GM18907 (cell line): ENCODE results near the gene PPIP5K2.
A peak's percentile ranks its signal among the peaks of the same experiment; 100 is the strongest.
"Not testable (repeated sequence)": the region's sequence is repeated elsewhere in the genome, so short reads cannot be mapped to it uniquely, and the experiment has no call there.

Experiments
- ATAC-seq: cut with Tn5 transposase; IDR thresholded peaks from one replicate; pipeline ENCODE4 v1.9.1; 2021; ENCODE audit warnings: mild to moderate bottlenecking, moderate library complexity; ENCODE audit not compliant: unreplicated experiment

The PPIP5K2 gene

GRCh38 chr5:103119765-103120606 is at the start of gene PPIP5K2, which contains the start of gene GIN1:
Gene PPIP5K2 (plus strand): TSS chr5:103120301. CDS start chr5:103129590, 9,289 bp downstream.
Gene GIN1 (minus strand): TSS chr5:103120138. CDS start chr5:103108707, 11,431 bp downstream.
- ATAC-seq: peak; percentile 93

DNA sequence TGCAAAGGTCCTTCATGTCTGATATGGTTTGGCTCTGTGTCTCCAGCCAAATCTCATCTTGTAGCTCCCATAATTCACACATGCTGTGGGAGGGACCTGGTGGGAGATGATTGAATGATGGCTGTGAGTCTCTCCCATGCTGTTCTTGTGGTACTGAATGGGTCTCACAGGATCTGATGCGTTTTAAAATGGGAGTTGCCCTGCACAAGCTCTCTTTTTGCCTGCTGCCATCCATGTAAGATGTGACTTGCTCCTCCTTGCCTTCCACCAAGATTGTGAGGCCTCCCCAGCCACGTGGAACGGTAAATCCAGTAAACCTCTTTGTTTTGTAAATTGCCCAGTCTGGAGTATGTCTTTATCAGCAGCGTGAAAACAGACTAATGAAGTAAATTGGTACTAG is 46.6 kb upstream of the PPIP5K2 start:
- not testable (repeated sequence) for ATAC-seq

DNA sequence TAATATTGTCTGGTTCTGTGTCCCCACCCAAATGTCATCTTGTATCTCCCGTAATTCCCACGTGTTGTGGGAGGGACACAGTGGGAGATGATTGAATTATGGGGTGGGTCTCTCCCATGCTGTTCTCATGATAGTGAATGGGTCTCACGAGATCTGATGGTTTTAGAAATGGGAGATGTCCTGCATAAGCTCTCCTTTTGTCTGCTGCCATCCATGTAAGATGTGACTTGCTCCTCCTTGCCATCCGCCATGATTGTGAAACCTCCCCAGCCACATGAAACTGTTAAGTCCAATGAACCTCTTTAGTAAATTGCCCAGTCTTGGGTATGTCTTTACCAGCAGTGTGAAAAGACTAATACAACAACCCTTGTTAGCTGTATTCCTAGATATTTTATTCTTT is 44.7 kb upstream of the PPIP5K2 start:
- no peak for ATAC-seq

DNA sequence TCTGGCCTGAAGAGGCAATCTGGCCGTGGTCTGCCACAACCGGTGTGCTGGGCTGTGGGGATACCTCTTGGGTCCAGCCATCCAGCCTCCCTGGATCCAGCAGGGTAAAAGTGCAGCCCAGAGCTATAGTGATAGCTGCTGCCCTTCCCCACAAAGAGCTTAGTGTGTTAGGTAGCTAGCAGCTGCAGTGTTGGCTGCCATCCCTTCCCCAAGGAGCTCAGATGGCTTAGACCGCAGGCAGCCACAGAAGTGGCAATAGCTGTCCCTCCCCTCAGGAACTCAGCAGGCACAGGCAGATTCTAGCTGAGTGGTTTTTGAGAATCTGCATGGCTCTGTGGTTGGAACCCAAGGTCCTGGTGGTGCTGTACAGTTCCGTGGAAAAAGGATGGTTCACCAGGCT is 40.3 kb upstream of the PPIP5K2 start:
- no peak for ATAC-seq

GRCh38 chr5:103086547-103086946 is 33.6 kb upstream of the PPIP5K2 start:
- ATAC-seq: no peak

DNA sequence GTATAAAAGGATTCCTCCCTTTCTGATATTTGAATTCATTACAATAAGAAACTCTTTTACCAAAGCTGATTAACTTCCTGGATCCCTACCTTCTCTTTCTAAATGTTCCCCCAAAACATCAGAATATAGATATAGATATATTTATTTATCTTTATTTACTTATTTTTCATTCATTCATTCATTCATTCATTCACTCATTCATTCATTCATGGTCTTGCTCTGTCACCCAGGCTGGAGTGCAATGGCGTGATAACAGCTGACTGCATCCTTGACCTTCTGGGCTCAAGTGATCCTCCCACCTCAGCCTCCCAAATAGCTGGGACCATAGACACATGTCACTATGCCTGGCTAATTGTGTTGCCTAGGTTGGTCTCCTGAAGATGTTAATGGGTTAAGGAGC is 30.8 kb upstream of the PPIP5K2 start:
- no peak for ATAC-seq

DNA sequence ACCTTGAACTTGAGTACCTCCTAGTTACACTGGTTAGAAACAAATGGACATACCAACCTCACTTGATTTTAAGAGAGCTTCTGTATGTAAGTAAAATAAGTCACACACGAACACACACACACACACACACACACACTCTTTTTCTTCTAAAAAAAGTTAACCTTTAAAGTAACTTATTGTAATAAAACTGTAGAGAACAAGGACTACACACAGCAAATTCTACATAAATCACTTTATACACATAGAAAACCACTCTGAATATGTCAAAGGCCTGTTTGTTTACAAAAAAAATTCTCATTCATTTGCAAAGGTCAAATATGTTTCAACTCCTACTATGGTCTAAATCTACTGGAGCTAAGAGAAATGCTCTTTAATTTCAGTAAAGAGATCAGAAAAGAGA is 29.3 kb upstream of the PPIP5K2 start:
- ATAC-seq: no peak

GRCh38 chr5:103092676-103093075 is 27.4 kb upstream of the PPIP5K2 start:
- no peak for ATAC-seq

GRCh38 chr5:103093727-103094126 is 26.4 kb upstream of the PPIP5K2 start:
- ATAC-seq: no peak

DNA sequence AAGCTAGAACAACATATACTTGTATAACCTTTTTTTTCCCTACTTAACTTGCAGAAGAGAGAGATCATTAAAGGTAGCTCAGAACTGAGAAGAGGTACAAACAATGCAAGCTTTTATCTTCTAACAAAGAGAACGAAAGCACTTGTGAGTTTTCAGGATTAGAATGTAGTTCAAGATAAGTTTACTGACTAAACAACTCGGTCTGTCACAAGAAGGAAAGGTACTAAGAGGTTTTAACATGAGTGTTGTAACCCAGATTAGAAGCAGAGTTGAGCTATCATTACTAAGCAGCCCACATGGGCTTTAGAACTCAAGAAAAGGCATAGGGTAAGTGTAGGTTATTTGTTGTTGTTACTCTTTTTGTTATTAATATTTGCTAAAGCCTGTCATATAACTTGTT is 25.4 kb upstream of the PPIP5K2 start:
- no peak for ATAC-seq

- ATAC-seq: no peak
These were observed 21.1 kb upstream of the PPIP5K2 start for GRCh38 chr5:103098993-103099392.

GRCh38 chr5:103101079-103101750 is 18.9 kb upstream of the PPIP5K2 start:
- ATAC-seq: no peak

DNA sequence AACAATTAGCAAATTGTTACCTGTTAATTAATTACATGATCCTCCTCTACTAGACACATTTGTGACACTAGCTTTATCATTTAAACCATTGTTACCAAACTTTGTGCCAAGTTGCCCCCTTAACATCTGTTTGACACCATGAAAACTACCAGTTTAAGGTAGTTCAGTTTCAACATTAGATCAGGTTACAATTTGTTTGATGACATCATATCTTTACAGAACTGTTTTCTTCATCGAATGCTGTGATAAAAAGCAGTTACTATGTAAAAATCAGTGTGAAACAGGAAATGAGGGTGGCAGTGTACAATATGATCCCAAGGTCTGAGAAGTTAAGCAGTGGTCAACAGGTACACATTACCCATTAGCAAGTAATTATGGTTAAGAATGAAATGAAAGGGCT is 17.9 kb upstream of the PPIP5K2 start:
- ATAC-seq: no peak

GRCh38 chr5:103108086-103108485 is 12.0 kb upstream of the PPIP5K2 start:
- ATAC-seq: no peak

DNA sequence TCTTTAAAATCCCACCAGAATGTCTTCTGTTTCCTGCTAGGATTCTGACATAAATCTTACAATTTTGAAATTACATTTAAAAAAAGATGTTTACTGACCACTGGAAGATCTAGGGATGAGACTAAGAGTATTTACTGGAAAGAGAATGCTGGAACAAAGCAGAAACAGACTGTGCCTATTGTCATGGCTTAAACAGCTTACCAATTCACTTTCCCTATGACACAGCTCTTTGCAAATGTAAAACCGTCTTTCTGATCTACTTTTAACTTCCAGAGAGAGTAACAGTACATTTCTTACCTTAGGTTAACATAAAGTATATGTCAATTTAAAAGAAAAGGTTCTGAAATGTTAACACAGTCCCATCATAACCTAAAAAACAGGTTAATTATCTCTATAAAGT is 10.8 kb upstream of the PPIP5K2 start:
- ATAC-seq: no peak

GRCh38 chr5:103110403-103110802 is 9.7 kb upstream of the PPIP5K2 start:
- no peak for ATAC-seq

GRCh38 chr5:103111468-103111867 is 8.6 kb upstream of the PPIP5K2 start:
- peak; percentile 54 for ATAC-seq

DNA sequence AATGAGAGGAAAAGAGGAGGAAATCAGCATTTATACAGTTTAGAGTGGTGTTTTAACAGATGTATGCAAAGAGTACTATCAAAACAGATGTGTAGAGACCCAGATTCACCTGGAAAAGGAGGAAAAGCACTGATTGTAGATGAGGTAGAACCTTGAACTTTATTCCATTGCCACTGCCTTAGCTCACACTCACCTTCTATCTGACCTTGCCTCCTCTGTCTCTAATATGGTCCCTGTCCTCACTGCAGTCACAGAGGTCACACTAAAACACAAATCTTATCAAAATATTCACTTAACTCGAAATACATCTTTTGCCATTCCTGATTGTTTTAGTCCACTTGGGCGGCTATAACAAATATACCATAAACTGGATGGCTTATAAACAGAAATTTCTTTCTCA is 7.2 kb upstream of the PPIP5K2 start:
- no peak for ATAC-seq

- ATAC-seq: no peak
These were observed 5.7 kb upstream of the PPIP5K2 start for GRCh38 chr5:103114440-103114839.

GRCh38 chr5:103117471-103117991 is 2.6 kb upstream of the PPIP5K2 start:
- no peak for ATAC-seq

DNA sequence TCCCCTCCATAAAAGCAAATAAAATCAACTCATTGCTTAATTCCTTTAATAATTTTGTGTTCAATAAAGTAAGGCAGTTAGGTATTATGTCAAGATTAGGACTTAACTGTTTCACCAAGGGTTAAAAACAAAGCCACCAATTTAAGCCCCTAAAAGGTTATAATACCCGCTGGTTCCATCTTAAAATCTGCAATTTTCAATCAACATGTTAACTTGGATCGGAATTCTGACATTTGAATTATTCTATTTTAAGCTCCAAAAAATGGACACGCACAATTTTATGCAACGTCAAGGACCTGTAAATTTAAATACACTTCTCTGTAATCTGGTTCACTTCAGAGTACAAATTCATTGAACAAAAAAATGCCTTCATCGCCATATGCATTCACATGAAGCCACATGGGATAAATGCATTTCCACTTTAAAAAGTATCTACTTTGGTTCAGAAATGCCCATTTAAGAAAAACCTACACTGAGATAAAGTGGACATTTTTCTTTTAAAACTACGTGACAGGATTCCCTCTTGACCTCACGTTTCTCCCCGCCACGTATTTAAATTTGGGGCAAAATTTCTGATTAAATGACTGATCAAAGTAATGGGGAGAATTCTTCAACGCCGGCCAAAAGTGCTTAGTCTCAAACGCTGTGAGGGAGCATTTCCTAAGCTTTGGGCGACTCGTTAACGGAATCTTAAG is 884 bp upstream of the PPIP5K2 start:
- no peak for ATAC-seq
